ENCODE results near the gene RNF150.

The RNF150 gene

GRCh38 chr4:141021397-141022110 lies 111.7 kb downstream of the RNF150 start:
- no peak for DNase-seq

- no peak for DNase-seq
Measured at GRCh38 chr4:141020801-141021261, 112.4 kb downstream of the RNF150 start.

GRCh38 chr4:141019768-141020167 lies 113.5 kb downstream of the RNF150 start:
- DNase-seq = no peak

GRCh38 chr4:141016117-141016798 lies 117.0 kb downstream of the RNF150 start:
- no peak for DNase-seq

- no peak for DNase-seq
Measured at GRCh38 chr4:141013899-141014298, 119.4 kb downstream of the RNF150 start.

- DNase-seq = no peak
Measured at GRCh38 chr4:141011901-141012315, 121.4 kb downstream of the RNF150 start.

GRCh38 chr4:141009931-141010330 lies 123.3 kb downstream of the RNF150 start:
- no peak for DNase-seq

- DNase-seq = no peak
Measured at GRCh38 chr4:141009129-141009528, 124.1 kb downstream of the RNF150 start.

GRCh38 chr4:141006242-141006802 lies 126.9 kb downstream of the RNF150 start:
- no peak for DNase-seq

- no peak for DNase-seq
Measured at GRCh38 chr4:141004823-141005222, 128.4 kb downstream of the RNF150 start.

- no peak for DNase-seq
Measured at GRCh38 chr4:141003193-141003592, 130.1 kb downstream of the RNF150 start.

GRCh38 chr4:141002323-141002805 lies 130.9 kb downstream of the RNF150 start:
- DNase-seq = no peak

- DNase-seq = no peak
Measured at GRCh38 chr4:140996766-140997165, 136.5 kb downstream of the RNF150 start.

GRCh38 chr4:140995058-140995457 lies 138.2 kb downstream of the RNF150 start:
- DNase-seq = no peak

- DNase-seq = no peak
Measured at GRCh38 chr4:140994015-140994414, 139.3 kb downstream of the RNF150 start.

- no peak for DNase-seq
Measured at GRCh38 chr4:140993370-140993769, 139.9 kb downstream of the RNF150 start.

- DNase-seq = no peak
Measured at GRCh38 chr4:140989944-140990343, 143.3 kb downstream of the RNF150 start.

- DNase-seq = no peak
Measured at GRCh38 chr4:140986045-140986444, 147.2 kb downstream of the RNF150 start.

- no peak for DNase-seq
Measured at GRCh38 chr4:140982613-140983340, 150.5 kb downstream of the RNF150 start.

GRCh38 chr4:140980426-140981200 lies 152.7 kb downstream of the RNF150 start:
- DNase-seq = no peak

- DNase-seq = no peak
Measured at GRCh38 chr4:140976768-140977167, 156.5 kb downstream of the RNF150 start.

- no peak for DNase-seq
Measured at GRCh38 chr4:140971077-140971792, 162.0 kb downstream of the RNF150 start.
